Stimulated activated naive CD8-positive, alpha-beta T cell treated with anti-CD3 and anti-CD28 coated beads, Interleukin-15, Interleukin-2, amounts not matched to agents 100 ng/mL and 50 ng/mL, for 24 hours (primary cell): ENCODE measurements around the gene TMEM132D.

ENCODE experiments used
- H3K27ac Mint-ChIP-seq: one replicate; pipeline ENCODE4 v1.8.0; 2021; ENCODE audit warnings: mild to moderate bottlenecking, mixed read lengths
- H3K27me3 Mint-ChIP-seq: one replicate; pipeline ENCODE4 v1.8.0; 2021; ENCODE audit warnings: mixed read lengths
- H3K36me3 Mint-ChIP-seq: one replicate; pipeline ENCODE4 v1.8.0; 2021; ENCODE audit warnings: low read depth, mixed read lengths
- H3K4me1 Mint-ChIP-seq: one replicate; pipeline ENCODE4 v1.8.0; 2021; ENCODE audit warnings: low read depth, mixed read lengths
- H3K4me3 Mint-ChIP-seq: one replicate; pipeline ENCODE4 v1.8.0; 2021; ENCODE audit warnings: mild to moderate bottlenecking, mixed read lengths
- H3K9me3 Mint-ChIP-seq: one replicate; pipeline ENCODE4 v1.8.0; 2021; ENCODE audit warnings: mixed read lengths

The TMEM132D gene

GRCh38 chr12:129819391-129819790 lies 84.4 kb downstream of the TMEM132D start:
- no peak overlapping the region for H3K27ac Mint-ChIP-seq
- H3K4me3 Mint-ChIP-seq = no peak overlapping the region
- no peaks in the 10 kb centered on the region for H3K27me3 Mint-ChIP-seq
- peaks cover 16% of the 10 kb centered on the region for H3K9me3 Mint-ChIP-seq
- H3K4me1 Mint-ChIP-seq = no peaks in the 10 kb centered on the region
- H3K36me3 Mint-ChIP-seq = no peaks in the 10 kb centered on the region

DNA sequence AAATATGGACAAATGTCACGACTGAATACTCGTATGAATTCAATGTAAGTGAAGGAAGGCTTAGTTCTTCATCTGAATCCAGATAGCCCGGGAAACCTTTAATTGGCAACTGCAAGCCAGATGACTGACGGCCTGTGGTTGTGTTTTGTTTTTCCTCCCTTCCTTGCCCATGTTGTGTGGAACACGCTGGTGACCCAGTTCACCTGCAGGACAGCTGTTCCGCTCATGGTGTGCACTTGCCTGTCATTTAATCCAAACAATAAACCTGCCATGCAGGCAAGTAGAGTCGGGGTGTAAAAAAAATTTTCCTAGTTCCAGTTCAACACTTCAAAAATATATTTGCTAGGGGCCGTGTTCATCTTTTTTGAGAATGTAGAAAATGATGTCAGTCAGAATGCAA lies 88.0 kb downstream of the TMEM132D start:
- Mint-ChIP-seq H3K9me3 (peaks cover 4% of the 10 kb centered on the region), H3K27ac (no peak overlapping the region), H3K4me3 (no peak overlapping the region), H3K36me3 (no peaks in the 10 kb centered on the region), H3K27me3 (no peaks in the 10 kb centered on the region), H3K4me1 (no peaks in the 10 kb centered on the region)

DNA sequence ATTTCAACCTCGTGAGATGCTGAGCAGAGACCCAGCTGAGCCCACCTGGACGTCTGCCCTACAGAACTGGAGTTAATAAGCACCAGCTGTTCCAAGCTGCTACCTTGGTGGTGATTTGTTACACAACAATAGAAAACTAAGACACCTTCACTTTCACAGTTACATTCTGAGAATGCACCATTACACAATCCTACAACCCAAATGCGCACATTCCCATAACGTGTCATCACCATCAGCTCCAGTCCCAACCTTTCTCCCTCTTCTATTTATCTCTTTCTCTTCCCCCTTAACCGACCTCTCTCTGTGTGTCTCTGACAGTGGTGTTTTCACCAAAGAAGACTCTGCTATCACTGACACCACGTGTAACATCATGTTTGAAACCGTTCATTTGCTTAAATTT lies 91.9 kb downstream of the TMEM132D start:
- H3K36me3 Mint-ChIP-seq = no peaks in the 10 kb centered on the region
- no peaks in the 10 kb centered on the region for H3K4me1 Mint-ChIP-seq
- H3K27me3 Mint-ChIP-seq = no peaks in the 10 kb centered on the region
- H3K9me3 Mint-ChIP-seq = peaks cover 15% of the 10 kb centered on the region
- no peak overlapping the region for H3K27ac Mint-ChIP-seq
- H3K4me3 Mint-ChIP-seq = no peak overlapping the region

- H3K27me3 Mint-ChIP-seq = no peaks in the 10 kb centered on the region
- no peaks in the 10 kb centered on the region for H3K36me3 Mint-ChIP-seq
- no peaks in the 10 kb centered on the region for H3K4me1 Mint-ChIP-seq
- H3K9me3 Mint-ChIP-seq = peaks cover 15% of the 10 kb centered on the region
- no peak overlapping the region for H3K27ac Mint-ChIP-seq
- H3K4me3 Mint-ChIP-seq = no peak overlapping the region
These were observed 96.7 kb downstream of the TMEM132D start for GRCh38 chr12:129807136-129807535.

DNA sequence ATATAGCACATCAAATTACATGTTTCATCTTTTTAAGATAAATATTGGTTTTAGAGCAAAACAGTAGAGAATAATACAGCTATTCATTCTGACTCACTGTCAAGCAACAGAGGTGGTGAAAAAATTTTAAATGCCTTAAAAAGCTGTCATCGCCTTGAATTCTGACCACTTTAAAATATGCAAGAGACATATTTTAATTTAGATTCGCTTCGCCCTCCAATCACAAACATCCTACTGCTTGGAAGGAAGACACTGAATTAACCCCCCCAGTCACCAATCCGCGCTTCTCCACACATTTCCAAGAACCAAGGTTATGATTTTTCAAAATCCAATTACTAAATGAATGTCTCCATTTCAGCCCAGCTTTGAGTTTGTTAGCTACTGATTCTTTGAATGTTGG lies 112.4 kb downstream of the TMEM132D start:
- Mint-ChIP-seq H3K4me3 (no peak overlapping the region), H3K9me3 (peaks cover 3% of the 10 kb centered on the region), H3K36me3 (no peaks in the 10 kb centered on the region), H3K27ac (no peak overlapping the region), H3K27me3 (no peaks in the 10 kb centered on the region), H3K4me1 (no peaks in the 10 kb centered on the region)

DNA sequence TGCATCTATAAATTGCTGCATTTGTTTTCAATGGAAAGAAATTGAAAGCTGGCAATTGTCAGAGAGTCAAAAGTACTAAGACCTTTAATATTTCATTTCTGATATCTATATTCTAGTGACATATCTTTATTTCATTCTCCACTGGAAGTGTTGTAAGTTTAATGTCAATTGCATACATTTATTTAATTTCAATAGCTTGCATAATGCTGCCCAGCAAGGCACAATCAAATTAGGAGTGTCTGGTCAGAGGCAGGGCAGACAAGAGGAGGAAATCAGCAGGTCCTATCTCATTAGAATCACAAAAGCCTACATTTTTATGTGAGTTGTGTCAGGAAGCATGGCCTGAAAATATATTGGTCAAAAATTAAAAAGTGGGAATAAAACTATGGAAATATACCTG lies 112.9 kb downstream of the TMEM132D start:
- Mint-ChIP-seq H3K27ac (no peak overlapping the region), H3K4me3 (no peak overlapping the region), H3K9me3 (peaks cover 7% of the 10 kb centered on the region), H3K4me1 (no peaks in the 10 kb centered on the region), H3K36me3 (no peaks in the 10 kb centered on the region), H3K27me3 (no peaks in the 10 kb centered on the region)

- H3K4me3 Mint-ChIP-seq = no peak overlapping the region
These were observed 113.5 kb downstream of the TMEM132D start for GRCh38 chr12:129790331-129790730.

GRCh38 chr12:129789921-129790320 lies 113.9 kb downstream of the TMEM132D start:
- Mint-ChIP-seq H3K36me3 (no peaks in the 10 kb centered on the region), H3K27ac (no peak overlapping the region), H3K4me1 (no peaks in the 10 kb centered on the region), H3K4me3 (no peak overlapping the region), H3K9me3 (peaks cover 9% of the 10 kb centered on the region), H3K27me3 (no peaks in the 10 kb centered on the region)

More at GRCh38 chr12:129790331-129790730, 113.5 kb downstream of the TMEM132D start:
- Mint-ChIP-seq H3K36me3 (no peaks in the 10 kb centered on the region), H3K4me1 (no peaks in the 10 kb centered on the region), H3K27me3 (no peaks in the 10 kb centered on the region), H3K9me3 (peaks cover 9% of the 10 kb centered on the region), H3K27ac (no peak overlapping the region)

DNA sequence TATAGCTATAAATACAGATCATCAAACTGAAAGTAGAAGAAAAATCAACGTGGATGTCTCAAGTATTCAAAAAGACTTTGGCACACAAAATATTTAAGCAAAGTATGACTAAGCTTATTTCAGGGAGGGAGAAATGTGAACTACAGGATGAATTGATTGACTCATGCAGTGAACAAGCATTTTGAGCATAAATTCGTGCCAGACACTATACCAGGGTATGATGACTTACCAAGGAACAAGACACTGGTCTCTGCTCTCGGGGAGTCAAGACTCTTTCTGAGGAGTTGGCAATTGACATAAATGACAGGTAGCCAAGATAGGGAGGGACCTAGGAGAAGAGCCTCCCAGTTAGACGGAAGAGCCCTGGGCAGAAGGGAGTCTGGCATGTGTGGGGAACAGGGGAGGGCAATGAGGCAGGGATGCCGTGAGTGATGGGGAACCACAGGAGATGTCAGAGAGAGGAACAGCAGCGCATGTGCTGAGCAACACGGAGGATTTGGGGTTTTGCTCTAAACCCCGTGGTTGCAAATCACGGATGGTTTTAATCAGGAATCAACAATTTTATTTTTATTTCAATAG lies 115.2 kb downstream of the TMEM132D start:
- H3K4me3 Mint-ChIP-seq = no peak overlapping the region
- H3K9me3 Mint-ChIP-seq = peaks cover 6% of the 10 kb centered on the region
- H3K27me3 Mint-ChIP-seq = no peaks in the 10 kb centered on the region
- H3K27ac Mint-ChIP-seq = no peak overlapping the region
- H3K36me3 Mint-ChIP-seq = no peaks in the 10 kb centered on the region
- no peaks in the 10 kb centered on the region for H3K4me1 Mint-ChIP-seq

DNA sequence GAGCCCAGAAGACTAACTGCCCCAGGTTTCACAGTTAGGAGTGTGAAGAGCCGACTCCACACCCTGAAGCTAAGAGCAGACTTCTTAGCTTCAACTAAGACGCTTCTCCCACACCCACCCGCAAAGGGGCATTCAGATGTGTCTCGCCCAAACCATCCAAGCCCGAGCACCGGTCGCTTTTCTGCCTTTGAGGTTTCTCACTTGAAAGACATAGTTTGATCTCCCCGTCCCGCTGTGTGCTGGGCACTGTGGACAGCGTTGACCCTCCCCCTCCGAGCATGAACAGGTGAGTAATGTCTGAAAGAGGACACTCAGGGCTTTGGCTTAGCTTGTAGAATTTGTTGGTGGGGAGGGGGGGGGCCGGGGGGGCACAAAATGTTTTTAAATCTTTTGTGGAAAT lies 123.8 kb downstream of the TMEM132D start:
- Mint-ChIP-seq H3K36me3 (no peaks in the 10 kb centered on the region), H3K4me1 (no peaks in the 10 kb centered on the region), H3K9me3 (peaks cover 9% of the 10 kb centered on the region), H3K27me3 (no peaks in the 10 kb centered on the region), H3K27ac (no peak overlapping the region), H3K4me3 (no peak overlapping the region)

DNA sequence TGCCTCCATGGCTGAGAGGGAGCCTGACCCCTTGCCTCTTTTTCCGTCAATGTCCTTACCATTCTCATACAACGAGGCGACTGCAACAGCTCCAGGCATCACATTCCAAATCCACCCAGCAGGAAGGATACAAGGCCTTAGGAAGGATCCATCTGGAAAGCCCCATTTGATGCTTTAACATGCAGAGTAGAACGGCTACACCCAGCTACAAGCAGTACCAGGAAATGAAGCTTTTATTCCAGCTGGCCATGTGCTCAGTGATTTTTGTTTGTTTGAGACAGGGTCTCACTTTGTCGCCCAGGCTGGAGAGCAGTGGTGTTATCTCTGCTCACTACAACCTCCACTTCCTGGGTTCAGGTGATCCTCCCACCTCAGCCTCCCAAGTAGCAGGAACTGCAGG lies 124.8 kb downstream of the TMEM132D start:
- peaks cover 12% of the 10 kb centered on the region for H3K9me3 Mint-ChIP-seq
- no peak overlapping the region for H3K27ac Mint-ChIP-seq
- no peaks in the 10 kb centered on the region for H3K36me3 Mint-ChIP-seq
- no peaks in the 10 kb centered on the region for H3K27me3 Mint-ChIP-seq
- no peaks in the 10 kb centered on the region for H3K4me1 Mint-ChIP-seq
- no peak overlapping the region for H3K4me3 Mint-ChIP-seq

GRCh38 chr12:129776977-129777667 lies 126.7 kb downstream of the TMEM132D start:
- Mint-ChIP-seq H3K27me3 (no peaks in the 10 kb centered on the region), H3K9me3 (peaks cover 19% of the 10 kb centered on the region), H3K27ac (no peak overlapping the region), H3K4me1 (no peaks in the 10 kb centered on the region), H3K36me3 (no peaks in the 10 kb centered on the region), H3K4me3 (no peak overlapping the region)

- H3K9me3 Mint-ChIP-seq = peaks cover 10% of the 10 kb centered on the region
- no peak overlapping the region for H3K27ac Mint-ChIP-seq
- no peaks in the 10 kb centered on the region for H3K4me1 Mint-ChIP-seq
- no peaks in the 10 kb centered on the region for H3K27me3 Mint-ChIP-seq
- H3K4me3 Mint-ChIP-seq = no peak overlapping the region
- no peaks in the 10 kb centered on the region for H3K36me3 Mint-ChIP-seq
These were observed 131.0 kb downstream of the TMEM132D start for GRCh38 chr12:129772501-129773493.

- H3K27ac Mint-ChIP-seq = no peak overlapping the region
- H3K4me1 Mint-ChIP-seq = no peaks in the 10 kb centered on the region
- no peaks in the 10 kb centered on the region for H3K27me3 Mint-ChIP-seq
- no peak overlapping the region for H3K4me3 Mint-ChIP-seq
- peaks cover 20% of the 10 kb centered on the region for H3K9me3 Mint-ChIP-seq
- no peaks in the 10 kb centered on the region for H3K36me3 Mint-ChIP-seq
These were observed 132.6 kb downstream of the TMEM132D start for GRCh38 chr12:129771238-129771637.

GRCh38 chr12:129765719-129766118 lies 138.1 kb downstream of the TMEM132D start:
- H3K27ac Mint-ChIP-seq = no peak overlapping the region
- peaks cover 23% of the 10 kb centered on the region for H3K9me3 Mint-ChIP-seq
- no peaks in the 10 kb centered on the region for H3K4me1 Mint-ChIP-seq
- H3K36me3 Mint-ChIP-seq = no peaks in the 10 kb centered on the region
- no peak overlapping the region for H3K4me3 Mint-ChIP-seq
- H3K27me3 Mint-ChIP-seq = no peaks in the 10 kb centered on the region
